IPS DF 19.7 (cell line): Measurements from ENCODE around the gene ANXA2.
A peak's percentile ranks its signal among the peaks of the same experiment; 100 is the strongest.
"Not testable (repeated sequence)": the region's sequence is repeated elsewhere in the genome, so short reads cannot be mapped to it uniquely, and the experiment has no call there.

Experiments used
- DNase-seq: peaks from one replicate; pipeline ENCODE4 v3.0.0-alpha.2; 2013; ENCODE audit warnings: low read depth, low spot score

Gene ANXA2

DNA sequence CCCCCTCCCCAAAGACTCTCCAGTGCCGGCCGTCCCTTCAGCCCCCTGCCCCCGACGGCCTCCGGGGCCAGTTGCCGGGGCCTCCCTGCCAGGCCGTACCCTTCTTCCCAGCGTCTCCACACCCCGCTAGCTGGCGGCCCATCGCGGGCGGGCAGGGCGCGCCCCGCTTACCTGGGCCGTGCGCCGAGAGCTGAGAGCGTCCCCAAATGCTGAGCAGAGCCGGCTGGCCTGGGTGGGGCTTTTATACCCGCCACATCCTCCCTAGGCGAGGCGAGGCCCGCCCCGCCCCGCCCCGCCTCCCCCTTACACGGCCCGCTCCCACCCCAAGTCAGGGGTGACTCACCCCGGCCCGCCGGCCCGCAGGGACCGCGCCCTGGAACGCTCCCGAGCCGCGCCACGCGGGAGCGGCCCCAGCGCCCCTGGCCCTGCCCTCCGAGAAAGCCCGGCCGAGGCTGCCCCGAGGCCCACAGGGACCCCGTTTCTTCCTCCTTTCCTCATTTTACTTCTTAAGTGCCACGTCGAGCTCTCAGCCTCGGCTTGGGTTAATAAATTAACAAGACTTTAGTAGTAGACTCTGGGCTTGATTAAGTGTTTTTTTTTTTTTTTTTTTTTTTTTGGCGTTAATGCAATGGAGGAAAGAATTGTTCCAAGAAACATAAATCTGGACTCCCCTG is at the start of gene ANXA2:
Gene ANXA2, minus strand, starts transcription at position 215 of the 674 bp plus-strand sequence. CDS start 11,911 bp downstream, outside the sequence.
- no peak for DNase-seq

- no peak for DNase-seq
These were observed 46.6 kb upstream of the ANXA2 start for GRCh38 chr15:60444289-60444912.

DNA sequence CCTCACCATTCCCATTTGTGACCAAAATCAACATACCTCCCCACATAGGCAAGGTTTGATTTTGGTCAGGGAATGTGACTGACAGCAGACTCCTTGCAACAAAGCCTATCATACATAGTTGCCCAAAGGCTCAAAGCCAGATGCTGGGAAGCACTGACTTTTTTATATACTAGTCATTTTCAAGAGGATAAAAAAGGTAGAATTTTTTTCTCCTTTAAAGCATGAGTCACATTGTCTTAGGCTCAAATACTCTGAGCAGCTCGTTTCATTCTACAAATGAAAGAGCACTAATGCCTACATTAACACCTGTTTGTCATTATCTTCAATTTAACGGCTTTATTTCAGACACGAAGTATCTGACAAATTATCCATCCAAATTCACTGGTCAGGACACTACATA is 45.0 kb upstream of the ANXA2 start:
- no peak for DNase-seq

DNA sequence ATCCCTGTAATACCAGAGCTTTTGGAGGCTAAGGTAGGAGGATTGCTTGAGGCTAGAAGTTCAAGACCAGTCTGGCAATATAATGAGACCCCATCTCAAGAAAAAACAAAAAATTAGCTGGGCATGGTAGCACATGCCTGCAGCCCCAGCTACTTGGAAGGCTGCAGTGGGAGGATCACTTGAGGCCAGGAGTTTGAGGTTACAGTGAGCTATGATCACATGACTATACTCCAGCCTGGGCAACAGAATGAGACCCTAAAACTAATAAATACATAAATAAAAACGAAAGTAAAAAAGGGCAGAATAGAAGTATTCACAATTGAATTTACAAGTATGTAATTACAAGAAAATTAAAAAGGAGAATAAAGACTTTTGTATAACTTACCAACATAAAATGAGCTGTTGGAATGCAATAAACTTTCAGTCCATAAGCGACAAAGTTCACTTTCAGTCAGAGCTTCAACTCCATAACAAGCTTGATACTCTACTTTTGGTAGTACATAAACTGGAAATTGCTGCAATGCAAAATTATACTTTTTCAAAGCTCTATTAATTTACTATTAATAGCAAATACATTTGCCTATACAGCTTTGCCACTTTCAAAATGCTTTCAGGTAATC is 44.4 kb upstream of the ANXA2 start:
- no peak for DNase-seq

GRCh38 chr15:60441331-60441730 is 43.5 kb upstream of the ANXA2 start:
- no peak for DNase-seq

DNA sequence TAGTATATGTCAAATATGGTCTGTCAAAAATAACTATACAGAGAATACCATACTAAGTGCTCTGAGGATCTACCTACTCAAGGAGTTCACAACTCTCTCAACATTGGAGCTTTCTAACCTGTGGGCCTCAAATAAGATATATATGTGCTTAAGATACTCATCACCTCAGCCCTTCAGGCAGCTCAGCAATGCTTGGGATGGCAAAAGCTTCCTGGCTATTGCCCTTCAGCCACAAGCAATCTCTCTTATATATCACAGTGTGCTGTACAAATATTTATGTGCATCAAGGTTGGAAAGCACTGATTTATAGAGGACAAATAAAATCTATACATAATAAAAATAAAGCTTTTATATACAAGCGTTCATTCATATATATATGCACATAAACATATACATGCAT is 40.9 kb upstream of the ANXA2 start:
- DNase-seq, result no peak

DNA sequence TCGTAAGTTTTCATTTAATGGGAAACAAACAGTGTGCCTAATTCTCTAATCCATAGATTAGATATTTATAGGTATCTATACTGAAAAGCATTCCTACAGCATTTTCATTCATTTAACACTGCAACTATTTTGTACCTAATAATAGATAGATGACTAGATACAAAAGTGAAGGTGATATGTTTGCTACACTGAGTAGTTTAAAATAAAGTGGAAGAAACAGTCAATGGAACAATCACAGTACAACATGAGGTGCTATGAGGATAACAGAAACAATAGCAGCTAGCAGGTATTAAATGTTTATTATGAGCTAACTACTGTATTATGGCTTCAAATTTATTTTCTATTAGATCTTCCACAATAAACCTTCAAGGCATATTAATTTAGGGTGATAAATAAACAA is 31.1 kb upstream of the ANXA2 start:
- DNase-seq, result no peak

GRCh38 chr15:60426870-60427508 is 29.2 kb upstream of the ANXA2 start:
- no peak for DNase-seq

DNA sequence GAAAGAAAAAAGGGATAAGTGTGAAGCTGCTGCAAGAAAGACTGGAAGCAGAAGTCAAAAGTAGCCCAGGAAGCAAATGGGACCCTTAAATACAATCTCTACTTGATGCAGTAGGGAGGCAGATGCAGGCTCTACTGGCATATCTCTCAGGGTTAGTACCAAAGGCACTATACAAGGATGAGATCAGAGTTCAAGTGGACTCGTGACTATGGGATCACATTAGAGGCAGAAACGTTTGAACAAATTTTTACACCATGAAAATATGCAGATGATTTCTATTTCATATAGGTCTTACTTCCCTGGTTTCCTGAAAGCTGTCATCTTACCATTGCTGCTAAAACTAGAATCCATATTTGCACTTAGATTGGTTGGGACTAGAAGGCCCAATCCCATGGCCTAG is 27.7 kb upstream of the ANXA2 start:
- DNase-seq, result no peak

DNA sequence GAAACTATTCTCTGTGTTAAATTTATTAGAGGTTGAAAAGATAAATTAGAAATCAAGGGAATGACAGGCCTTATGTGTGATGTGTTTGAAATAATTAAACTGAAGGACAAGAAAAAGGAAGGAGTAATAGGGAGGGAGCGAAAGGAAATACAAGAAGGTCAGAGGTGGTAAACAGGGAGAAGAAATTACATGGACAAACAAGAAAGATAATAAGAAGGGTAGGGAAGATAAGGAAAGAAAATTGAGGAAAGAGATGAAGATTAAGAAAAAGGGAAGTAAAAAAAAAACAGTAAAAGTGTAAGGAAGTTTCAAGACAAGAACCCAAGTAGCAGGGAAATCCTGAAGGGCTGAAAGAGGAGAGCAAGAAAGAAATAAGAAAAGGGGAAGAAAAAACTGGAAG is 26.2 kb upstream of the ANXA2 start:
- no peak for DNase-seq

DNA sequence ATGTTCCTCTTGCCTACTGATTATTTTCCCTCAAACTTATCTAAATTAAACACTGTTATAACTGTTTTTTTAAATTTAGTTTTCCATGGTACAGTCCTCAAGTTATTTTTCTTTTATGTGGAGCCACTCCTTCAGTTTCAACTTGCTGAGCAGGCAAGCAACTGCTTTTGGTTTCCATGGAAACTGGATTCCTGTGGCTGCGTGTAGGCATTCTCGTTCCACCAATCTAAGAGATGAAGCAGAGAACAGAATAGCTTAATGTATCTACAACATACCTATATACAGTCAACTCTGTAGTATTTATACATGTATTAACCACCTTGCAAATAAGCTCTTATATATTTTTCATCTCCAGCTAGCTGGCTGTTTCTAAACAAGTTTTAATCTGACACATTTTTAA is 25.8 kb upstream of the ANXA2 start:
- peak; percentile 9 for DNase-seq

- no peak for DNase-seq
These were observed 23.8 kb upstream of the ANXA2 start for GRCh38 chr15:60421544-60421943.

- DNase-seq, result no peak
These were observed 22.5 kb upstream of the ANXA2 start for GRCh38 chr15:60420203-60420716.

- DNase-seq, result no peak
These were observed 22.0 kb upstream of the ANXA2 start for GRCh38 chr15:60419753-60420152.

DNA sequence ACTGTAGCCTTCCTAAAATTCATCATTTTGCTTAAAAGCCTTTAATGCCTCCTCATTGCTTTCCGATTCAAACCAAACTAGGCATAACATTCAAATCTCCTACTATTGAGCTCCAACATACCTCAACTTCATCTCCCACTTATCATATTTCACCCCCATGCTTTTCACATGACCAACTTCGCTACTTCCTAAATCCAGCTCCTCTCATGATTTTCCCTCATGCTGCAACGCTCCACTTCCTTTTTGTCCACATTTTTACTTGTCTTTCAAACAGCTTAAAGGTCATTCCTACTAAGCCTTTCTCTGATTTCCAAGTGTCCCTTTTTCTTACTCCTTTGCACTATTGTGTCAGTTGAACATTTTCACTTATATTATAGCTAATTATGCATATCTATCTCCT is 20.3 kb upstream of the ANXA2 start:
- DNase-seq, result no peak

- no peak for DNase-seq
These were observed 19.3 kb upstream of the ANXA2 start for GRCh38 chr15:60417112-60417511.

DNA sequence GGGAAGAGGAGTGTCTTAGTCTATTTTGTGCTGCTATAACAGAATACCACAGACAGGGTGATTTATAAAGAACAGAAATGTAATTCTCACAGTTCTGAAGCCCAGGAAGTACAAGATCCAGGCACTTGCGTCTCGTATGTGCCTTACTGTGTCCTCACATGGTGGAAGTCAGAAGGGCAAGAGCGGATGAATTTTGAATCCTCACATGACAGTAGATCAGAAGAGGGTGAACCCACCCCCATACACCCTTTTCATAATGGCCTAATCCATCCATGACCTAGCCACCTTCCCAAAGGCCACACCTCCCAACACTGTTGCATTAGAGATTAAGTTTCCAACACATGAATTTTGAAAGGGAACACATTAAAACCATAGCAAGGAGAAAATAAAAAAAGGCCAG is 18.7 kb upstream of the ANXA2 start:
- no peak for DNase-seq

DNA sequence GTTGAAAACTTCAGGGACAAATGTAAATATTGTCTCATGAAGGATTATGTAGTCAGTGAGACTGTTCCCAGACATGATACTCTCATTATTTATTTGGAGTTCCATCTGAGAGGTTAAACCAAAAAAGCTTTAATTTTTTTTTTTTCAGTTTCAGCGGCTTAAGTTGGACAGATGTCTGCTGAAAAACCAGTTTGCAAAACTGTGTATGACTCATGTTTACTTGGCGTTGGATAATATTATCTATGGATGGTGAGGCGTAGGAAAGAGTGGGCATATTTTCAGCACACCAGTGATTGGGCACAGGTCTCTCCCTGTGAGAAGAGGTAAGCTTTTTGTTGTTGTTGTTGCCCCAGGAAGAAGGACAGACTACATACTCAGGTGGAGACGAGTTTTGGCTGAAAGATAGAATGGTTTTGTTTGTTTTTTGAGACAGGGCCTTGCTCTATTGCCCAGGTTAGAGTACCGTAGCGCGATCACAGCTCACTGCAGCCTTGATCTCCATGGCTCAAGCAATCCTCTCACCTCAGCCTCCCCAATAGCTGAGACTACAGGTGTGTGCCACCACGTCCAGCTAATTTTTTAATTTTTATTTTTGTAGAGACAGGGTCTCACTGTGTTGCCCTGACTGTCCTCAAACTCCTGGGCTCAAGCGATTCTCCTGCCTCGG is 16.4 kb upstream of the ANXA2 start:
- no peak for DNase-seq

GRCh38 chr15:60413231-60413824 is 15.5 kb upstream of the ANXA2 start:
- DNase-seq, result no peak

- DNase-seq, result not testable (repeated sequence)
These were observed 15.0 kb upstream of the ANXA2 start for GRCh38 chr15:60412807-60413206.

- DNase-seq, result no peak
These were observed 14.1 kb upstream of the ANXA2 start for GRCh38 chr15:60411774-60412425.
